MM.1S (cell line): Measurements from ENCODE around the gene HARBI1.

ENCODE experiments used
- DNase-seq: peaks from one replicate; pipeline ENCODE4 v3.0.0-alpha.2; 2015
- H2AFZ ChIP-seq: fragments of 300-600 bp; sonication (generic); 2 replicates; pipeline ENCODE4 v1.6.0; 2016; ENCODE audit warnings: antibody characterized with exemption, low read length
- H3F3A ChIP-seq: fragments of 300-600 bp; sonication (generic); 2 replicates; pipeline ENCODE4 v1.6.1; 2016; ENCODE audit warnings: mild to moderate bottlenecking, antibody characterized with exemption, low read length, moderate library complexity, mixed read lengths; ENCODE audit not compliant: insufficient read depth
- H3K27ac ChIP-seq: fragments of 300-600 bp; sonication (generic); 2 replicates; pipeline ENCODE4 v1.5.1; 2016; ENCODE audit warnings: mild to moderate bottlenecking, low read length
- H3K27me3 ChIP-seq: fragments of 300-600 bp; sonication (generic); replicated peaks from 2 replicates; pipeline ENCODE4 v1.6.0; 2016; ENCODE audit warnings: low read length; ENCODE audit not compliant: insufficient read depth
- H3K36me3 ChIP-seq: fragments of 300-600 bp; sonication (generic); replicated peaks from 2 replicates; pipeline ENCODE4 v1.6.1; 2016; ENCODE audit warnings: mild to moderate bottlenecking, low read length, mixed read lengths; ENCODE audit not compliant: insufficient read depth
- H3K4me1 ChIP-seq: fragments of 300-600 bp; sonication (generic); 2 replicates; pipeline ENCODE4 v1.6.1; 2016; ENCODE audit warnings: low read length, mixed read lengths
- H3K4me2 ChIP-seq: fragments of 300-600 bp; sonication (generic); 2 replicates; pipeline ENCODE4 v1.6.0; 2016; ENCODE audit warnings: low read depth, low read length
- H3K4me3 ChIP-seq: fragments of 300-600 bp; sonication (generic); 2 replicates; pipeline ENCODE4 v1.5.1; 2016; ENCODE audit warnings: low read length, mixed read lengths
- H3K79me2 ChIP-seq: fragments of 300-600 bp; sonication (generic); 2 replicates; pipeline ENCODE4 v1.6.1; 2016; ENCODE audit warnings: mixed run types, low read length, mixed read lengths
- H3K9ac ChIP-seq: fragments of 300-600 bp; sonication (generic); 2 replicates; pipeline ENCODE4 v1.6.1; 2016; ENCODE audit warnings: low read length, mixed read lengths
- H3K9me2 ChIP-seq: fragments of 300-600 bp; sonication (generic); replicated peaks from 2 replicates; pipeline ENCODE4 v1.6.1; 2016; ENCODE audit warnings: mild to moderate bottlenecking, low read length, mixed read lengths; ENCODE audit not compliant: insufficient read depth
- H3K9me3 ChIP-seq: fragments of 300-600 bp; sonication (generic); replicated peaks from 2 replicates; pipeline ENCODE4 v1.6.1; 2016; ENCODE audit warnings: mild to moderate bottlenecking, low read length, mixed read lengths; ENCODE audit not compliant: insufficient read depth
- H4K20me1 ChIP-seq: fragments of 300-600 bp; sonication (generic); 2 replicates; pipeline ENCODE4 v1.6.1; 2016; ENCODE audit warnings: mild to moderate bottlenecking, low read length, moderate library complexity, mixed read lengths; ENCODE audit not compliant: insufficient read depth
- CTCF ChIP-seq: fragments of 300-600 bp; sonication (generic); IDR thresholded peaks from 2 replicates; pipeline ENCODE4 v1.5.1; 2016; ENCODE audit warnings: antibody characterized with exemption, low read length, mixed read lengths
- EZH2 ChIP-seq: fragments of 300-600 bp; sonication (generic); optimal IDR thresholded peaks from 2 replicates; pipeline ENCODE3; 2017; ENCODE audit warnings: low read depth, mild to moderate bottlenecking, antibody characterized with exemption, low read length, mixed read lengths
- EZH2phosphoT487 ChIP-seq: fragments of 300-600 bp; sonication (generic); IDR thresholded peaks from 2 replicates; pipeline ENCODE4 v1.6.1; 2018; ENCODE audit warnings: antibody characterized with exemption, low read length

HARBI1 gene

GRCh38 chr11:46617134-46617971 lies at the start of gene HARBI1, which contains the start of gene ATG13:
TSS of gene HARBI1 (minus strand) at chr11:46617227. CDS start at chr11:46616237, 990 bp downstream.
TSS of gene ATG13 (plus strand) at chr11:46617553. CDS start at chr11:46644292, 26,739 bp downstream.
- Histone ChIP-seq H3K9me2 (no peaks in the 10 kb centered on the region), H3K27ac (peak within 1 kb of the TSS; percentile 86), H3F3A (0 out of 2 replicates have a peak, but pooled peaks cover 7% of the 10 kb centered on the region), H3K4me2 (peak within 1 kb of the TSS; percentile 71), H3K79me2 (peaks cover 53% of the 10 kb centered on the region), H3K36me3 (no peaks in the 10 kb centered on the region), H3K9ac (peak within 1 kb of the TSS; percentile 96), H3K4me1 (peaks cover 9% of the 10 kb centered on the region; the same call in 1 of the 2 replicates), H3K9me3 (no peaks in the 10 kb centered on the region), H4K20me1 (no peaks in the 10 kb centered on the region), H3K4me3 (peak within 1 kb of the TSS; percentile 93), H3K27me3 (no peaks in the 10 kb centered on the region), H2AFZ (peak within 1 kb of the TSS; percentile 85)
- TF ChIP-seq EZH2 (no peak), EZH2phosphoT487 (no peak), CTCF (peak; percentile 79)
- peak; percentile 89 for DNase-seq

- Histone ChIP-seq H3K4me3 (no peak overlapping the region), H3K9ac (peak overlapping the region; percentile 44; the same call in 1 of the 2 replicates), H3K9me3 (no peaks in the 10 kb centered on the region), H4K20me1 (no peaks in the 10 kb centered on the region), H3K9me2 (no peaks in the 10 kb centered on the region), H2AFZ (no peak overlapping the region; the same call in 1 of the 2 replicates), H3F3A (peaks cover 45% of the 10 kb centered on the region), H3K79me2 (peaks cover 12% of the 10 kb centered on the region), H3K4me1 (peaks cover 55% of the 10 kb centered on the region), H3K4me2 (peak overlapping the region; percentile 76), H3K27ac (peak overlapping the region; percentile 92; the same call in 1 of the 2 replicates), H3K27me3 (no peaks in the 10 kb centered on the region), H3K36me3 (peaks cover 11% of the 10 kb centered on the region; the same call in 1 of the 2 replicates)
- DNase-seq: peak; percentile 55
- TF ChIP-seq CTCF (no peak), EZH2phosphoT487 (no peak), EZH2 (no peak)
Observed at GRCh38 chr11:46666516-46666915, 49.5 kb upstream of the HARBI1 start.

GRCh38 chr11:46665356-46665755 lies 48.3 kb upstream of the HARBI1 start:
- H3K4me2 ChIP-seq: no peak overlapping the region
- no peaks in the 10 kb centered on the region for H4K20me1 ChIP-seq
- H3K27ac ChIP-seq: no peak overlapping the region
- H3F3A ChIP-seq: peaks cover 33% of the 10 kb centered on the region
- peaks cover 43% of the 10 kb centered on the region for H3K4me1 ChIP-seq
- peaks cover 11% of the 10 kb centered on the region; the same call in 1 of the 2 replicates for H3K36me3 ChIP-seq
- H3K9me3 ChIP-seq: no peaks in the 10 kb centered on the region
- no peak overlapping the region for H2AFZ ChIP-seq
- H3K9ac ChIP-seq: no peak overlapping the region
- no peak for DNase-seq
- no peaks in the 10 kb centered on the region for H3K9me2 ChIP-seq
- no peaks in the 10 kb centered on the region for H3K27me3 ChIP-seq
- TF ChIP-seq EZH2 (no peak), EZH2phosphoT487 (no peak), CTCF (no peak)
- peaks cover 12% of the 10 kb centered on the region for H3K79me2 ChIP-seq
- no peak overlapping the region for H3K4me3 ChIP-seq
